K562 (cell line): Measurements from ENCODE around the gene NUAK2. TPM values are rescaled to one million over a fixed set of nuclear protein-coding genes. Genes with fewer than 3 reads are reported as not detected.

Experiments used
- BACH1 ChIP-seq: fragments of 200-800 bp; sonication (Bioruptor generic); IDR thresholded peaks from 2 replicates; pipeline ENCODE4 v1.6.1; 2016; ENCODE audit warnings: missing genetic modification characterization, missing compliant biosample characterization
- BCOR ChIP-seq: fragments of 450-650 bp; IDR thresholded peaks from 2 replicates; pipeline ENCODE4 v1.6.1; 2016
- BDP1 ChIP-seq: IDR thresholded peaks from 3 replicates; pipeline ENCODE4 v1.6.1; 2011; ENCODE audit not compliant: insufficient read length, insufficient read depth
- BRD9 ChIP-seq: fragments of 450-650 bp; IDR thresholded peaks from 2 replicates; pipeline ENCODE4 v1.6.1; 2018; ENCODE audit warnings: low read depth; ENCODE audit not compliant: partially characterized antibody
- CEBPG ChIP-seq, 3 experiments: fragments of 200-800 bp in 1 of 3; sonication (Bioruptor generic) in 1 of 3; sonication (generic) in 1 of 3; formaldehyde crosslinking in 1 of 3; IDR thresholded peaks in 2 of 3; conservative IDR thresholded peaks in 1 of 3; 2 replicates each; pipeline versions ENCODE4 v1.6.1 to v1.8.0; 2016 to 2022; ENCODE audit warnings: missing compliant biosample characterization in 2 of 3, missing genetic modification characterization in 2 of 3, mild to moderate bottlenecking in 1 of 3, missing genetic modification reagents in 1 of 3
- ESRRA ChIP-seq: fragments of 450-650 bp; IDR thresholded peaks from 2 replicates; pipeline ENCODE4 v1.6.1; 2014; ENCODE audit warnings: low read depth, mild to moderate bottlenecking, moderate library complexity, borderline replicate concordance
- MCM2 ChIP-seq: fragments of 450-650 bp; IDR thresholded peaks from 2 replicates; pipeline ENCODE4 v1.6.1; 2017; ENCODE audit warnings: low read depth, mild to moderate bottlenecking
- MECOM ChIP-seq: fragments of 250-450 bp; sonication (Bioruptor Pico); IDR thresholded peaks from 2 replicates; pipeline ENCODE4 v1.8.0; 2022; ENCODE audit warnings: inconsistent platforms
- NONO ChIP-seq, 2 experiments: fragments of 200-400 bp in 1 of 2; fragments of 450-650 bp in 1 of 2; formaldehyde crosslinking in 1 of 2; IDR thresholded peaks; 2 replicates each; pipeline ENCODE4 v1.6.1; 2017; ENCODE audit warnings: low read depth in 2 of 2, mild to moderate bottlenecking in 2 of 2, moderate library complexity in 2 of 2, low read length in 1 of 2
- PHF20 ChIP-seq: fragments of 450-650 bp; IDR thresholded peaks from 2 replicates; pipeline ENCODE4 v1.6.1; 2018; ENCODE audit not compliant: partially characterized antibody
- RB1 ChIP-seq: fragments of 450-650 bp; IDR thresholded peaks from 2 replicates; pipeline ENCODE4 v1.6.1; 2017; ENCODE audit warnings: low read depth, mild to moderate bottlenecking
- SIRT6 ChIP-seq: IDR thresholded peaks from one replicate; pipeline ENCODE4 v1.6.1; 2012; ENCODE audit warnings: low read depth, mild to moderate bottlenecking, control low read depth, inconsistent platforms, low read length, moderate library complexity
- SMAD1 ChIP-seq: fragments of 150-350 bp; IDR thresholded peaks from 2 replicates; pipeline ENCODE4 v1.6.1; 2014; ENCODE audit warnings: low read length, low read depth; ENCODE audit not compliant: partially characterized antibody
- TAF15 ChIP-seq: fragments of 200-400 bp; formaldehyde crosslinking; IDR thresholded peaks from 2 replicates; pipeline ENCODE4 v1.6.1; 2017; ENCODE audit warnings: mild to moderate bottlenecking, low read depth, low read length, moderate library complexity
- ZFP91 ChIP-seq: sonication (generic); formaldehyde crosslinking; IDR thresholded peaks from 2 replicates; pipeline ENCODE4 v1.8.0; 2022; ENCODE audit warnings: mild to moderate bottlenecking, missing genetic modification reagents
- ZNF395 ChIP-seq: fragments of 200-800 bp; sonication (Bioruptor generic); IDR thresholded peaks from 2 replicates; pipeline ENCODE4 v1.6.1; 2017; ENCODE audit warnings: missing genetic modification characterization, missing compliant biosample characterization
- ZNF445 ChIP-seq: fragments of 250-450 bp; sonication (Bioruptor Pico); IDR thresholded peaks from 2 replicates; pipeline ENCODE4 v1.4.0; 2020; ENCODE audit warnings: low read depth, mild to moderate bottlenecking, moderate library complexity
- ZNF609 ChIP-seq: sonication (generic); formaldehyde crosslinking; IDR thresholded peaks from 2 replicates; pipeline ENCODE4 v1.8.1; 2023; ENCODE audit warnings: missing genetic modification reagents, mild to moderate bottlenecking, borderline replicate concordance
- ZNF644 ChIP-seq: fragments of 200-800 bp; sonication (Bioruptor generic); IDR thresholded peaks from 2 replicates; pipeline ENCODE4 v1.6.1; 2016; ENCODE audit warnings: low read depth, missing genetic modification characterization, missing compliant biosample characterization
- polyA plus RNA-seq, 8 experiments: library from polyadenylated mRNA; depleted of rRNA in 4 of 8; stranded (reverse) in 5 of 8; unstranded in 3 of 8; fragments of >200 nt; fragmentation: Nextera tagmentation in 2 of 8; fragmentation: Illumina TruSeq in 1 of 8; extraction: Ambion mirVana in 2 of 8; extraction: Trizol in 1 of 8; gene quantifications; 2 replicates each; pipeline versions ENCODE4 v1.2.1 to v1.2.3, GENCODE V29; 2011 to 2014; ENCODE audit warnings: inconsistent platforms in 1 of 8, missing spikeins in 1 of 8
- total RNA-seq, 7 experiments: library from RNA; depleted of rRNA in 6 of 7; stranded (reverse); fragments of >200 nt in 6 of 7; fragmentation: Illumina TruSeq in 2 of 7; extraction: Trizol in 2 of 7; gene quantifications; 2 replicates each; pipeline versions ENCODE4 v1.2.1 to v1.2.3, GENCODE V29; 2011 to 2021; ENCODE audit warnings: low replicate concordance in 1 of 7

Gene NUAK2
- total and polyA plus RNA-seq, 9 of the 15 experiments (the other 6 are each of a cell fraction or from before 2014, with no cell fraction given): 0.04 to 0.44 (median 0.14) TPM

GRCh38 chr1:205321162-205321958 lies at the start of gene NUAK2 (continued):
- TF ChIP-seq NONO (IDR thresholded peaks at IDR 0.05; ENCODE audit: low read depth in 2 of 2, low read length in 1 of 2) (peak in 1 of 2 experiments; percentile 86; a peak in 1 of 4 replicates), ZNF644 (tag) (no peak), PHF20 (no peak), BACH1 (tag) (no peak), ZFP91 (CRISPR knock-in tag) (peak; percentile 80; the same call in 1 of the 2 replicates), RB1 (peak; percentile 77), ZNF609 (CRISPR knock-in tag) (peak; percentile 76; the same call in 1 of the 2 replicates), MECOM (CRISPR knock-in tag) (no peak), BCOR (no peak), SMAD1 (no peak), TAF15 (no peak), ZNF445 (CRISPR knock-in tag) (no peak), ESRRA (peak; percentile 18; the same call in 1 of the 2 replicates), SIRT6 (no peak), CEBPG (CRISPR knock-in tag; IDR thresholded peaks at IDR 0.05) (peak; percentile 33; the same call in 1 of the 2 replicates), CEBPG (tag; conservative IDR thresholded peaks at IDR 0.05 in 1 of 2, IDR thresholded peaks at IDR 0.05 in 1 of 2) (no peak), BDP1 (no peak), ZNF395 (0 out of 2 replicates have a peak, but pooled peaks have one; percentile 39), BRD9 (no peak), MCM2 (no peak)
